HG03571 (cell line): ENCODE results near the gene TMEM178B.
"Not testable (repeated sequence)": the region's sequence is repeated elsewhere in the genome, so short reads cannot be mapped to it uniquely, and the experiment has no call there.

Experiments
- ATAC-seq: cut with Tn5 transposase; IDR thresholded peaks from one replicate; pipeline ENCODE4 v1.9.1; 2021; ENCODE audit not compliant: unreplicated experiment

TMEM178B gene

GRCh38 chr7:141073641-141074161 lies at the start of gene TMEM178B:
TSS of gene TMEM178B (plus strand) at chr7:141074064.
- ATAC-seq = no peak

GRCh38 chr7:141024668-141025067 lies 49.2 kb upstream of the TMEM178B start:
- ATAC-seq = no peak

GRCh38 chr7:141027043-141027442 lies 46.8 kb upstream of the TMEM178B start:
- ATAC-seq = no peak

- ATAC-seq = no peak
Measured at GRCh38 chr7:141028767-141029166, 45.1 kb upstream of the TMEM178B start.

- ATAC-seq = not testable (repeated sequence)
Measured at GRCh38 chr7:141032539-141033323, 41.1 kb upstream of the TMEM178B start.

GRCh38 chr7:141038100-141038499 lies 35.8 kb upstream of the TMEM178B start:
- ATAC-seq = not testable (repeated sequence)

GRCh38 chr7:141039376-141039775 lies 34.5 kb upstream of the TMEM178B start:
- ATAC-seq = no peak

- ATAC-seq = no peak
Measured at GRCh38 chr7:141042222-141043193, 31.4 kb upstream of the TMEM178B start.

- no peak for ATAC-seq
Measured at GRCh38 chr7:141043616-141044015, 30.2 kb upstream of the TMEM178B start.

- no peak for ATAC-seq
Measured at GRCh38 chr7:141045126-141045841, 28.6 kb upstream of the TMEM178B start.

GRCh38 chr7:141045842-141046620 lies 27.8 kb upstream of the TMEM178B start:
- no peak for ATAC-seq

GRCh38 chr7:141053626-141054025 lies 20.2 kb upstream of the TMEM178B start:
- no peak for ATAC-seq

GRCh38 chr7:141055146-141055545 lies 18.7 kb upstream of the TMEM178B start:
- no peak for ATAC-seq

- no peak for ATAC-seq
Measured at GRCh38 chr7:141057788-141058187, 16.1 kb upstream of the TMEM178B start.

GRCh38 chr7:141067856-141068255 lies 6.0 kb upstream of the TMEM178B start:
- ATAC-seq = not testable (repeated sequence)

GRCh38 chr7:141071260-141071854 lies 2.5 kb upstream of the TMEM178B start:
- ATAC-seq = no peak

GRCh38 chr7:141071855-141072547 lies 1.9 kb upstream of the TMEM178B start:
- ATAC-seq = no peak

GRCh38 chr7:141072548-141073172 lies 1.2 kb upstream of the TMEM178B start:
- no peak for ATAC-seq

- ATAC-seq = no peak
Measured at GRCh38 chr7:141073173-141073640, 657 bp upstream of the TMEM178B start.
